NCI-H1092 (cell line): ENCODE measurements around the gene ENTPD2.
"Not testable (repeated sequence)": the region's sequence is repeated elsewhere in the genome, so short reads cannot be mapped to it uniquely, and the experiment has no call there.

ENCODE experiments used
- DNase-seq: peaks from one replicate; lab custom pipeline; 2025; lab: John Stamatoyannopoulos, UW

The ENTPD2 gene

DNA sequence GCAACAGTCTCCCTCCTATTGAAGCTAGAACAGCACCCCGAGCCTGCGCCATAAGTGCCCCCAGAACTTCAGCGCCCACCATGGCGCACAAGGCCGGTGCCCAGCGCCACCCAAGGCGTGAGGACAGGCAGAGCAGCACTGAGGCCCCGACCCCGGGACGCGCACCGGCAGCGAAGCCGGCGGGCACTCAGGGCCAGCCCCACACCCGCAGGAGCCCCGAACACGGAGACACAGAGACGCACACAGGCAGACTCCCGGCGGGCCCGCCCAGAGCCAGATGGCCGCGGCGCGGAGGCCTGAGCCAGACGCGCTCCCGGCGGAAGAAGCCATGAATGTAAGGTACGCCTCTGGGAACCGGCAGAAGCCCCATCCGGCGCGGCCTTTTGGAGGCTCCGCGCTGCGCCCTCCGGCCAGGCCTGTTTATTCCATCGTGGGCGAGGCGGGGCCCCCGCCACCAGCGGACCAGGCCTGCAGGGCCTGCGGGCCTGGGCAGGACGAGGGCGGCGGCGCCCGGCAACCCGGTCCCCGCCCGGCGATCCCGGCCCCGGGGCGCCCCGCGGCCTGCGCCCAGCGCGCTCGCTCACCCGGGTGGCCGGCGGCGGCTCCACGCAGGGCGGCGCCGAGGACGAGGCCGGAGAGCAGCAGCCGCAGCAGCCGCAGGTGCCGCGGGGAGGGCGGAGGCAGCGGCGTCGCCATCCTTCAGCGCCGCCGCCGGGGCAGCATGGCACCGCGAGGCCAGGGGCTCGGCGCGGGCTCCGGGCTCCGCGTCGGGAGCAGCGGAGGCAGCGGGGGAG is 8.4 kb downstream of the ENTPD2 start:
- no peak for DNase-seq

DNA sequence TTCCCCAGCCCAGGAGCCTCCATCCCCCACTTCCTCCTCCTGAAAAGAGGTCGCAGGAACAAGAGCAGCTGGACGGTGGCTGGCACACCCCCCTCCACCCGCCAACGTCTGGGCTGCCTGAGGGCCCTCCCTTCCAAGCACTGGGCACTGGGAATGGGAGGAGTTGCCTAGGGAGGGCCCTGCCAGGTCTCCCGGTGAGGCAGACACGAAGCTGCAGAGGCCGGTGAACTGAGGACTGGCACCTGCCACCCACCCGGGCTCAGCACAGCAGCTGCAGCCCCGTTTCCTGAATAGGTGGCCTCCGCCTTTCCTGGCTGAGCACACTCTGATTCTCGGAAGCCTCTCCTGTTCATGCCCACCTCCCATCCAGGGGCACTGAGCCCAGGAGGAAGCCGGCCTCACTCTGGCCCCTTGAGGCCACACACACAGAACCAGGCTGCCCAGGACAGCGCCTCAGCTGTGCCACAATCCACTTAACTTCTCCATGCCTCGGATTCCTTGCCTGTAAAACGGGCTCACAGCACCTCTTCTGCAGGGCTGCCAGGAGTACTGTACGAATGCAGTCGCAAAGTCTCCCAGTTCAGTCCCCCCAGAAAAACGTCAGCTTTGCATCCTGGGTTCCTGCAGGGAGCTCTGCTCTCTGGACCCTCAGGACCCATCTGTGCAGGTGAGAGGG is 9.2 kb downstream of the ENTPD2 start:
- DNase-seq, result peak; percentile 32

DNA sequence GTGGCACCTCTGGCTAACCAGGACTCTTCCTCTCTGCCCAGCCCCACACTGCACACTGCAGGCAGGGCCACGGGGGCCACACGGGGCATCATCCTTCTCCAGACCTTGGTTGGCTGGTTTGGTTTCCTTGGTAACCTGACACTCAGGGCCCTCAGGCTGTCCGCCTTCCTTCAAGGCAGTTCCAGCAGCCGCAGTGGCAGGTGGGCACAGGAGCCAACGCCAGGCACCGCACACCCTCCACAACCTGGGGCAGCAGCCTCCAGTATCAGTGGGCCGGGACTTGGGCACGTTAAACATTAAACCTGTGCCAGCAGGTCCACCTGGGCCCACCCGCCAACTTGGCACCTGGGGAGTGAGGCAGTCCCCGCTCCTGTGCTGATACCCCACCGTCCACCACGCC is 9.8 kb downstream of the ENTPD2 start:
- no peak for DNase-seq

DNA sequence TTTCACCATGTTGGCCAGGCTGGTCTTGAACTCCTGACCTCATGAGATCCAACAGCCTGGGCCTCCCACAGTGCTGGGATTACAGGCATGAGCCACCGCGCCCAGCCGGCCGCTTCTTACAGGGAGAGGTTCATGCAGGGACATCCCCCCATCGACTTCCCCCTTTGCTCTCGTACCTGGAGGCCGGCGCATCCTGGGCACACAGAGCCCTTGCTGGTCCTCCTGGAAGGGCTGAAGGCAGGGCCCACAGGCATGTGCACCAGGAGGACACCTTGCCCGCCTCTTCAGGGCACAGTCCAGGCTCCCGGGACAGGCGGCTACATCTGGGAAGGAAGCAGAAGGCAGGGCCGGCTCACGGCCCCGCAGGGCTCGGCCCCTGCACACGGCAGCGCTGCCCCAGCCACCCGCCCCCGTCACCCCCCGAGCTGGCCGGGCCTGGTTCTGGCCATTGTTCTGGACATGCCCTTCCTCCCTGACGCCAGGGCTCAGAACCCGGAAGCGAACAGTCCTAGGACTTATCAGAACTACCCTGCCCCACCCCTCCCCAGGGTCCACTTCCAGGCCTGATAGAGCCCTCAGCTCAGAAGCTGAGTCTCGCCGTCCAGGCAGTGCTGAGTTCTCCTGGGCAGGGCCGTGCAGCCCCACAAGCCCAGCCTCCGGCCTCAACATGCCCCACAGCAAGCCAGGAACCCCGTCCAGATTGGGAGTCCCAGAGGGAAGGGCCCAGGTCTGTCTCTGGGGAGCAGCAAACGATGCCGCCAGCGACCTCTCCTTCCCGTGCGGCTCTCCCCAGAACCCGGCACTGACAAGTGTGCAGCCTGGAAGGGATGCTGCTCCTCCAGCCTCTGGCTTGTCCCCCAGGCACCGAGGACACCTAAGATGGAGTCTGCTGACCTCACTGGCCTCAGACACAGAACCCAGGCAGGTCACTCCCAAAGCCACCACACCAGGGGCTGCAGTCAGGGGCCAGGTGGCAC is 10.8 kb downstream of the ENTPD2 start:
- no peak for DNase-seq

DNA sequence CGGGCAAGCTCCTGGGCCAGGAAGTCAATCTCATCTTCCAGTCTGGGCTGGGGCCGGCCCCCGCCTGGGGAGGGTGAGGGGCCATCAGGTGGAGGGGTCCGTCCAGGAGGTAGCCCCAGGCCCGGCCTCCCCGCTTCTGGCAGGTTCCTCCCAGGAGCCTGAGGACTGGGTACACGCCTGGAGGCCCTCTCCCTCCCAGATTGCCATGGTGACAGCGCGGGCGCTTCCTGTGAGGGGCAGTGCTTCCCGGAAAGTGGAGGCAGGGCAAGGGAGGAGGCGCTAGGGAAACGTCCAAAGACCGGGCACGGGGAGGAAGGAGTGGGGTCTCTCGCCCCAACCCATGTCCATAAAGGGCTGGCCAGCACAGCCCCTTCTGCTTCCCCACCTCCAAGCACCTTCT is 12.7 kb downstream of the ENTPD2 start:
- no peak for DNase-seq

DNA sequence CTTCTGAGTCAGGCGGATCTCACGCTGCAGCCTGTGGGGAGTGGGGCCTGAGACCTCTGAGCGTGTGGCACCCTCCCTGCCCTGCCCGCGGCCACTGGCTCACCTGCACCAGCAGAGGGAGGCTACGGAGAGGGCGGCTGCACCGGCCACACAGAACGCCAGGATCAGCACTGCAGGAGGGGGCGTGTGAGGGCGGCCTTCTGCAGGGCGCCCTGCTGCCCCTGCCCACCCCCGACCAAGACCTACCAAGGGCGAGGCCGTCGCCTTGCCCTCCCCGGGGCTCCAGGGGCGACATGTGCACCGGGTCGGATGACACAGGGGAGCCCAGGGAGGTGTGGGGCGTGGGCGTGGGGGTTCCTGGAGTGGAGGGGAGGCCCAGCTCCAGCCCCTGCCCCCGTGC is 13.3 kb downstream of the ENTPD2 start:
- no peak for DNase-seq

DNA sequence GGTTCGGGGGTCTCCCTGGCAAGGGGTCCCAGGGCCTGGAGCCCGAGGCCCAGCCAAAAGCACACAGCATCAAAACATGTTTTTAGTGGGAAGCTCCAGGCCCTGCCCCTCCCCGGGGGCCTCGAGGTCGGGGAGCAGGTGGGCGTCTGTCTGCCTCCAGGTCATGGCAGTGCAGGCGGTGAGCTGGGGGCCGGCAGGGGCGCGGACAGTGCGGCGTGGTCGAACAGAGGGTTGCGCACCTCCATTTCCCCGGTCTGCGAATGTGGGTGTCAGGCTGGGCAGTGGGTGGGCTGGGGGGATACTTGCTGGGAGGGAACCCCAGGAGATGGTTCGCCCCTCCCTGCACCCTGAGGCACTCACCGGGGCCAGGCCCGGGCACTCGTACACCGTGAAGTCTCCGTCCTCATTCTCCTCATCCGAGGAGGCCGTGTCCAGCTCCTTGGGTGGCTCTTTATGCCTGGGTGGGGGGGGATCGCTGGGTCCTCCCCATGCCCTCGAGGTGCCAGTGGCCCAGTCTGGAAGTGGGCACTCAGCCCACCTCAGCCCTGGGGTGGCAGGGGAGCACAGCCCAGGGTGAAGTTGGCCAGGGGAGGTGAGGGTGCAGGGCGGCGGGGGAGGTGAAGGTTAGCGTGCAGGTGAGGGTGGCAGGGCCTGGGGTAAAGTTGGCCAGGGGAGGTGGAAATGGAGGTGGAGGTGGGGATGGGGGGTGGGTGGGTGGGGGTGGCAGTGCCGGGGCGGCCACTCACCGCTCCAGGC is 14.1 kb downstream of the ENTPD2 start:
- DNase-seq, result no peak

DNA sequence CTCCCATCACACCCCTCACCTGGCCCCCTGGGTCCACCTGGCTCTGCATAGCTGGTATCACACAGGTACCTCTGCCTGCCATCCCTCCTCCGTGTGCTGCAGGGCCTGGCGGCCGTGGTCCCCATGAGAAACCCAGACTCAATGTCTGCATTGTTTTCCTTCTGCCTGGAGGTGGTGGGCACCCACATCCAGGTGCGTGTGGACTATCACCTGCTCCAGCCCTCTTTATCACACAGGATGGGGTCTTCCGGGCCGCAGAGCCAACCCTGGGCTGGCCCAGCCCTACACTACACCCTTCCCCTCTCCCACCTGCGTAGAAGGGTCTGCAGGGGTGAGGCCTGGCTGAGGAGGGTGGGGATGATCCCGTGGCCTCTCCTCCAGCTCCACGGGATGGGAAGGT is 14.9 kb downstream of the ENTPD2 start:
- no peak for DNase-seq

DNA sequence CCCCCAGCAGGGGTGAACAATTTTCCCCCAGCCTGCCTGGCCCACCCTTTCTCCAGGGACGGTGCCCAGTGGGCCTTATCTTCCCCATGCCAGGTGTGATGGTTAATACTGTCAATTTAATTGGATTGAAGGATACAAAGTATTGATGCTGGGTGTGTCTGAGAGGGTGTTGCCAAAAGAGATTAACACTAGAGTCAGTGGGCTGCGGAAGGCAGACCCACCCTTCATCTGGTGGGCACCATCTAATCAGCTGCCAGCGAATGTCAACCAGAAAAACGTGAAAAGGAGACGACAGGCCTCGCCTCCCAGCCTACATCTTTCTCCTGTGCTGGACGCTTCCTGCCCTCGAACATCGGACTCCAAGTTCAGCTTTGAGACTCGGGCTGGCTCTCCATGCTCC is 16.4 kb downstream of the ENTPD2 start:
- no peak for DNase-seq

DNA sequence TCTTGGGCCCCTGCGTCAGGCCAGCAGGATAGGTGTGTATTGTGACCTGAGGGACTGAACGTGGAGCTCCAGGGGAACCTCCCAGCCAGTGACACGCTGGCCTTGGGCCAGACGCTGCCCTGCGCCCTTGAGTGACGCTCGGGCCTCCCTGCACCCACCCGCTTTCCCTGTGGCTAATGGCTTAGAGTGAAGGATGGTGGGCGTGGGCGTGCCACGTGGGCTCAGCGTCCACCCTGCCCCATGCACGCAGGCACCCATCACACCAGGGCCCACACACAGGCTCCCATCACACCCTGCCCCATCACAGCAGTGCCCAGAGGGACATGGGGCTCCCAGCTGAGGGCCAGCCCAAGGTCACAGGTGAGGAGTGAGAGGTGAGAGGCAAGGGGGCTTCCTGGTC is 16.8 kb downstream of the ENTPD2 start:
- no peak for DNase-seq

DNA sequence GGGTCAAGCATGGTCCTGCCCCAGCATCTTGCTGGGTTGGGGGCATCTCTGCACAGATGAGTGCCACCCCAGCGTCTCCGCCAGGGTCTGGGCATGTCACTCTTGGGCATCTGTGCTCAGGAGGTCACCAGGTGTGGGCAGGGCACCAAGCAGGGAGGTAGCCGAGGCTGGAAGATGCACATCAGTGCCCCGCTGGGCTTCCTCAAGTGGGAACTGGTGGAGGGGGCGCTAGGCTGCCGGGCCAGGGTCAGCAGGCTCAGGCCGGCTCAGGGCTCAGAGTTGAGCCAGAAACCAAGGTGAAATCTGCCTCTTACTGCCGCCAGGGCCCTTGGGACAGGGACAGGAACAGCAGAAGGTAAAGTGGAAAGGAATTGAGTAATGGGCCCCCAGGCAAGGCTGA is 17.9 kb downstream of the ENTPD2 start:
- no peak for DNase-seq

DNA sequence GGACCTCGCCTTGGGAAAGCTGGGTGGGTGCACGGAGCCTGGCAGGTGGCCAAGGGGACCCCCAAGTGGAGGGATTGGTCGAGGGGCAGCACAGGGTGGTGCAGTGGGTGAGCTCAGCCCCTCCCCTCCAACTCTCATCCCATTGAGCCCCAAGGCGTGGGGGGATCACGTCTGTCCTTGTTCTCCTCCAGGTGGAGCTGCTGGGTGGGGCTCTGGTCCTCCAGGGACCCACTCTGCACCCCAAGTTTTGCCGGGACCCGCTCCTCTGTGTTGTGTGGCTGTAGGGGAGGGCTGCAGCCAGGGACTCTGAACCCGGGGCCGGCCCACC is 18.4 kb downstream of the ENTPD2 start:
- DNase-seq, result no peak

DNA sequence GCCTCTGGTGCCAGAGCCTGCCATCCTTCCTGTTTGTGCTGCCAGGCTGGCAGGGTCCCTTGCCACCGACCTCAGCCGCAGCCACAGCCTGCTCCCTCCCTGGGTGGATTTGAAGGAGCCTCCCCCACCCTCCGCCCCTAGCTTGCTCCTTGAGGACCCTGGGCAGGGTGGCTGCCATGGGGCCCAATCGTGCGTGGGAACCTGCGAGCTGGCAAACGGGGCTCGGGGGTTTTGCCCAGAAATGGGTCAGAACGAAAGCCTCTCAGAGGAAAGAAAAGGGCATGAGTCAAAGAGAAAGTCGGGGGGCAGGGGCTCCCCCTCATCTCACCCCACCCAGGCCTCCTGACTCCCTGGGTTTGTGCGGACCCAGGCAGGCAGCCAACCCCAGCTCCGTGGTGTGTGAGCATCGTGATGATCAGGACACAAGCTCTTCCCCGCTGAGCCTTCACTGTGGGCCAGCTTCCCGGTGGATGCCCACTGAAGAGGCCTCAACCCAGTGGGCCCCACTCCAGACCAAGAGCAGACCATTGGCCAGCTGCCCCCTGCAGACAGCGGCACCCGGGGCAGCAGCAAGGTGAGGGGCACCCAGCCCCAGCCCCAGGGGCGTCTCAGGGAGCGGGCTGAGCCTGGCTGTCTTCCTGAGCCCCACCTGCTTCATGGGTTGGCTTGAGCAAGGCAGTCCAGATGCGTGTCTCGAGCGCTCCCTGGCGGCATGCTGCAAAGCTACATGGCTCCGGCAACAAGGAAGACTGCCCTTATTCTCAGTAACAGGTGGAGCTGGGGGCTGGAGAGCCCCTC is 19.0 kb downstream of the ENTPD2 start:
- DNase-seq, result peak; percentile 83

DNA sequence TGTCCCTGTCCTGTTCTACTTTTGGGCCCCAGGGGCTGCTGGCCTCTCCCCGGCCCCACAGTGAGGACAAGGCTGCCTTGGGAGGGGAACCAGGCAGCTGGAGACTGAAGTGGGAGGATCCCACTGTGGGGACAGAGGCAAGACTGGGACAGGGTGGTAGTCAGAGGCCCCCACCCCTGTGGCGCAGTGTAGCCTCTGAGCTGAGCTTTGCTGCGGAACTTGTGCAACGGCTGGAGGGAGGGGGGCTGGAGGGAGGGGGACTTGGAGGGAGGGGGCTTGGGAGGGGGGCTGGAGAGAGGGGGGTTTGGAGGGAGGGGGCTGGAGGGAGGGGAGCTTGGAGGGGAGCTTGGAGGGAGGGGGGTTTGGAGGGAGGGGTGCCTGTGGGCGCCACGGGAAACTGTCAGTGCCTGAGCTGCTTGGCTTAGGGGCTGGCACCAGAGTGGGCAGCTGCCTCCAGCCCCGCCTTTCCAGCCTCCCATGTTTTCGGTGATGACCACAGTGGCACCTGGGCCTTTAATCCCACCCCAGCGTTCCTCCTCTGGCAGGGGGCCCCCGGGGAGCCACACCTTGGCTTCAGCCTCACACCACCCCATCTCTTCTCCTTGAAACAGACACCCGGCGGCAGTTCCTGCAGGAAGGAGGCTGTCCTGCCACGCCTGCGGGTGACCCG is 19.7 kb downstream of the ENTPD2 start:
- DNase-seq, result no peak

DNA sequence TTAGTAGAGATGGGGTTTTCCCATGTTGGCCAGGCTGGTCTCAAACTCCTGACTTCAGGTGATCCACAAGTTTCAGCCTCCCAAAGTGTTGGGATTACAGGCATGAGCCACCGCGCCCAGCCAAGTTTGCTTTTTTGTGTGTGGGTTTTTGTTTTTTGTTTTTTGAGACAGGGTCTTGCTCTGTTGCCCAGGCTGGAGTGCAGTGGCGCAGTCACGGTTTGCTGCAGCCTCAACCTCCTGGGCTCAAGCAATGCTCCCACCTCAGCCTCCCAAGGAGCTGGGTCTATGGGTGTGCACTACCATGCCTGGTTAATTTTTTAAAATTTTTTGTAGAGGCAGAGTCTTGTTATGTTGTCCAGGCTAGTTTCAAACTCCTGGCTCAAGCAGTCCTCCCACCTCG is 20.4 kb downstream of the ENTPD2 start:
- DNase-seq, result not testable (repeated sequence)

DNA sequence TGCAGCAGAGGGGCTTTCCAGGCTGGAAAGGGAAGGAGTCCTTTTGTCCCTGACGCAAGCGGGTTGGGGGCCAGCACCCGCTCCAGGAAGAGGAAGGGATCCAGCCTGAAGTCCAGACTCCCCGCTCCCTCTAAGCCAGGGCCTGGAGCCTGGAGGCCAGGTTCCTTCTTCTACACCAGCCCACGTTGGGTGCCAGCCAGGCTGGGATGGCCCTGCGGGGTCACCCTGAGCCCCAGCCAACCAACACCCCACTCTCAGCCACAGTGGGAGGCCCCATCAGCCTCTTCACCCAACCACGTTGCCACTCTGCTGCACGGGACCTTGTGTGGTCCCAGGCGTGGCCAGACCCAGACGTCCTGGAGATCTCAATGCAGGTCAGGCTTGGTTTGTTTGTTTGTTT is 21.0 kb downstream of the ENTPD2 start:
- no peak for DNase-seq

DNA sequence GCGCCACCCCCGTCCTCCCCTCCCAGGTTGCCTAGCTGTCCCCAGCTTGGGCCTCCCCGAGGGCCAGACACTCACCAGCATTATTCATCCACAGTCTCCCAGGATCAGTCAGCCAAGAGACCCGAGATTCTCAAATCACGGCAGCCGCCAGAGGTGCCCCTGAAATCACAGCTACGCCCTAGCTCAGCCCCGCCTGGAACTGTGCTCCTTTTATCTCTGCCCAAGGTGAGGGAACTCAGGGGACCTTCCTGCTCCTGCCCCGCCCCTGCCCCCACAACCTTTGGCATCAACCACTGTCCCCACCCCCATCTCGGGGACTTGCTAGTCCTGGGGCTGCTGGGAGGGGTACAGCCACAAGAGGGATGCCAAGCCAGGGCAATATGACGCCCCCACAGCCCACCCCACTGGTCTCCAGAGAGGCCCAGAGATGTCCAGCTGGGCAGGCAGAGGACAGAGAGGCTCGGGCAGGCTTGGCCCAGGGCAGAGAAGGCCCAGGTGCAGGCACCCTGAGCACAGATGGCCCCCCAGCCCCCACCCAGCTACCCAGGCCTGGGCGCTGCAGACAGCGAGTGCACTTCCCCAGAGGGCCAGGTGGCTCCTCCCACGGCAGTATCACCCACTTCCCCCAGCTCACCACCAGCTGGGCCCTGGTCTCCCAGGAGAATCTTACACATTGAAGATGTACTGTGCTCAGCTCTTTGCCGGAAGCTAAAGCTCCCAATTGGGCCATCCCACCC is 21.8 kb downstream of the ENTPD2 start, which contains the start of gene FUT7:
TSS of gene FUT7 (minus strand) at position 185 of the 737 bp plus-strand sequence. CDS start at position 88, 97 bp downstream.
- DNase-seq, result no peak

DNA sequence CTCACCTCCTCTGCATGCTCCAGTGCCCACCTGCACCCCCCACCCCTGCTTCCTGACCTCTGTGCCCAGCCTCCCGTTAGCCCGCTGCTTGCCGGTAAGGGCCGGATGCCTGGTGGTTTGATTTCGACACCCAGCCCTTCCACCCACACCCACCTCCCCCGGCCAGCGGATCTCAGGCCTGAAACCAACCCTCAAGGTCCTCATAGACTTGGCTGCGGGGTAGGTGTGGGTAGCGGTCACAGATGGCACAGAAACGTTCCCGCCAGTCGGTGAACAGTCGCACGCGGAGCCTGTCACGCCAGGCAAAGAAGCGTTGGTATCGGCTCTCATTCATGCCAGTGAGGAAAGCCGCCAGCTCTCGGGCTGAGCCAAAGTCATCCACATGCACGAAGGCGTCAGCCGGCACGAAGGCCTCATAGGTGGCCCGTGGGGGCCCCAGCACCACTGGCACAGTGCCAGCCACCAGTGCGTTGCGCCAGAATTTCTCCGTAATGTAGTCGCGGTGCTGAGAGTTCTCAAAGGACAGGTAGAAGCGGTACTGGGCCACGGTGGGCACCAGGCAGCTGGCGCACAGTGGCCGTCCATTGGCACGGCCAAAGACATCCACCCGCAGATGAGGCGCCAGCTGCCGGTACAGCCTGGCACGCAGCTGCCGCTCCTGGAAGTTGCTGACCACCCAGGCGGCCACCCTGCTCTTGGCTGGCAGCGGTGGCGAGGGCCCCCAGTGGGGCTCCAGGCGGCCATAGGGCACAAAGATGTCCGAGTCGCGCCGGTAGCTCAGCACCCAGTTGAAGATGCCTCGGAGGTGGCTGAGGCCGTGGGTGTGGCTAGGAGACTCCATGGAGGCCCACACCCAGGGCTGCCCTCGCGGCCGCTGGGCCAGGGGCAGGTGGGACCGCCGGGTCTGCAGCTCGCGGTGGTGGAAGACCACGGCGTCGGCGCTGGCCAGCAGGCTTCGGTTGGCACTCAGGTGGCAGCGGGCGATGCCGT is 23.0 kb downstream of the ENTPD2 start:
- DNase-seq, result no peak
